KMS-11 (cell line): ENCODE measurements around the gene NPC1.

Source experiments
- H2AFZ ChIP-seq: fragments of 200-600 bp; sonication (generic); 2 replicates; pipeline ENCODE4 v1.6.1; 2016; ENCODE audit warnings: antibody characterized with exemption, mixed run types, low read depth
- H3K27ac ChIP-seq: fragments of 200-600 bp; sonication (generic); 2 replicates; pipeline ENCODE4 v1.6.1; 2016; ENCODE audit warnings: mild to moderate bottlenecking, mixed run types
- H3K27me3 ChIP-seq: fragments of 200-600 bp; sonication (generic); 2 replicates; pipeline ENCODE4 v1.6.1; 2017; ENCODE audit warnings: mild to moderate bottlenecking, low read depth, mixed run types, moderate library complexity; ENCODE audit not compliant: insufficient read depth
- H3K36me3 ChIP-seq: fragments of 200-600 bp; sonication (generic); 2 replicates; pipeline ENCODE4 v1.6.1; 2017; ENCODE audit warnings: mild to moderate bottlenecking, mixed run types; ENCODE audit not compliant: insufficient read depth
- H3K4me1 ChIP-seq: fragments of 200-600 bp; sonication (generic); 2 replicates; pipeline ENCODE4 v1.6.1; 2016; ENCODE audit warnings: mild to moderate bottlenecking, low read depth, mixed run types; ENCODE audit not compliant: poor library complexity, severe bottlenecking
- H3K4me2 ChIP-seq: fragments of 200-600 bp; sonication (generic); 2 replicates; pipeline ENCODE4 v1.7.0; 2016; ENCODE audit warnings: mild to moderate bottlenecking, mixed run types
- H3K4me3 ChIP-seq: fragments of 200-600 bp; sonication (generic); IDR thresholded peaks from 2 replicates; pipeline ENCODE4 v1.6.1; 2017; ENCODE audit warnings: low read depth, low read length, mixed read lengths; ENCODE audit not compliant: insufficient read depth
- H3K79me2 ChIP-seq: fragments of 200-600 bp; sonication (generic); 2 replicates; pipeline ENCODE4 v1.6.1; 2016; ENCODE audit warnings: low read depth, mixed run types; ENCODE audit not compliant: insufficient read depth
- H3K9ac ChIP-seq: fragments of 200-600 bp; sonication (generic); 2 replicates; pipeline ENCODE4 v1.6.1; 2016; ENCODE audit warnings: mild to moderate bottlenecking, mixed run types
- H4K20me1 ChIP-seq: fragments of 200-600 bp; sonication (generic); 2 replicates; pipeline ENCODE4 v1.6.1; 2016; ENCODE audit warnings: mild to moderate bottlenecking, mixed run types; ENCODE audit not compliant: insufficient read depth
- TF ChIP-seq, protein P1 (sequence below): fragments of 200-600 bp; sonication (generic); conservative IDR thresholded peaks from 2 replicates; pipeline ENCODE4 v1.6.1; 2017; ENCODE audit warnings: low read depth, mild to moderate bottlenecking, antibody characterized with exemption, low read length, moderate library complexity, mixed read lengths

NPC1 gene

GRCh38 chr18:23632615-23633014 is 46.3 kb upstream of the NPC1 start:
- TF ChIP-seq, protein P1, sequence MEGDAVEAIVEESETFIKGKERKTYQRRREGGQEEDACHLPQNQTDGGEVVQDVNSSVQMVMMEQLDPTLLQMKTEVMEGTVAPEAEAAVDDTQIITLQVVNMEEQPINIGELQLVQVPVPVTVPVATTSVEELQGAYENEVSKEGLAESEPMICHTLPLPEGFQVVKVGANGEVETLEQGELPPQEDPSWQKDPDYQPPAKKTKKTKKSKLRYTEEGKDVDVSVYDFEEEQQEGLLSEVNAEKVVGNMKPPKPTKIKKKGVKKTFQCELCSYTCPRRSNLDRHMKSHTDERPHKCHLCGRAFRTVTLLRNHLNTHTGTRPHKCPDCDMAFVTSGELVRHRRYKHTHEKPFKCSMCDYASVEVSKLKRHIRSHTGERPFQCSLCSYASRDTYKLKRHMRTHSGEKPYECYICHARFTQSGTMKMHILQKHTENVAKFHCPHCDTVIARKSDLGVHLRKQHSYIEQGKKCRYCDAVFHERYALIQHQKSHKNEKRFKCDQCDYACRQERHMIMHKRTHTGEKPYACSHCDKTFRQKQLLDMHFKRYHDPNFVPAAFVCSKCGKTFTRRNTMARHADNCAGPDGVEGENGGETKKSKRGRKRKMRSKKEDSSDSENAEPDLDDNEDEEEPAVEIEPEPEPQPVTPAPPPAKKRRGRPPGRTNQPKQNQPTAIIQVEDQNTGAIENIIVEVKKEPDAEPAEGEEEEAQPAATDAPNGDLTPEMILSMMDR: no peak
- H2AFZ ChIP-seq: no peak overlapping the region
- no peaks in the 10 kb centered on the region for H4K20me1 ChIP-seq
- no peak overlapping the region for H3K9ac ChIP-seq
- no peaks in the 10 kb centered on the region for H3K27me3 ChIP-seq
- H3K36me3 ChIP-seq: no peaks in the 10 kb centered on the region
- H3K4me1 ChIP-seq: peaks cover 47% of the 10 kb centered on the region
- no peak overlapping the region for H3K4me3 ChIP-seq
- H3K4me2 ChIP-seq: no peak overlapping the region
- H3K79me2 ChIP-seq: no peaks in the 10 kb centered on the region
- no peak overlapping the region for H3K27ac ChIP-seq

DNA sequence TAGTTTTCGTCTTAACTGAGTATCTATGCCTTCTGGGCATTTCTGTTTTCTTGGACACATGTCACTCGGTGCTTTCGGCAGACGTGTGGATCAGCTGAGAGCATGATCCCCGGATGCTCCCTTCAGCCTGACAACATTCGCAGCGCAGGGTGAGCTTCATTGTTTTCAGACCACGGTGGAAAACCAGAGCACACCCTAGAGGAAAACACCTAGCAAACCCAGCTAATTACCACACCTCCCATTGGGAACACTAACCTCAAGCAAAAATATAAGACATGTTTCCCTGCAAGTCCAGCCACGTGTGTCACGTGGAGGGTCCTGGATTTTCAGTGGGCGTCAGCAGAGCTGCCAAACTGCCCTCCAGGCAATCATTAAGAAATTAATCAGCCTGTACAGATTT is 45.4 kb upstream of the NPC1 start:
- Histone ChIP-seq H3K79me2 (no peaks in the 10 kb centered on the region), H3K4me1 (peaks cover 47% of the 10 kb centered on the region)

DNA sequence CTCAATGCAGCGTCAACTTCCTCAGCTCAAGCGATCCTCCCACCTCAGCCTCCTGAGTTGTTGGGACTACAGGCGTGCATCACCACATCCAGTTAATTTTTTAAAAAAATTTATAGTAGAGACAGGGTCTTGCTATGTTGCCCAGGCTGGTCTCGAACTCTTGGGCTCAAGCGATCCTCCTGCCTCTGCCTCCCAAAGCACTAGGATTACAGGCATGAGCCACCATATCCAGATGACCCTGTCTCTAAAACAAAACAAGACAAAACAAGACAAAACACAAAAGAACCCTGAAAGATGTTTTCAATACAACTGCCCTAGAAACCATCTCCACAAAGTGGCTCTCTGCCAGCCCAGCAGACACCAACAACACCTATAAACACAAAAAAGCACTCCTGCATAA is 45.0 kb upstream of the NPC1 start:
- Histone ChIP-seq H3K4me1 (peaks cover 43% of the 10 kb centered on the region), H3K4me3 (no peak overlapping the region), H2AFZ (no peak overlapping the region), H3K9ac (no peak overlapping the region), H3K4me2 (no peak overlapping the region), H3K27me3 (no peaks in the 10 kb centered on the region), H4K20me1 (no peaks in the 10 kb centered on the region), H3K79me2 (no peaks in the 10 kb centered on the region), H3K36me3 (no peaks in the 10 kb centered on the region), H3K27ac (no peak overlapping the region)
- TF ChIP-seq, protein P1: no peak

More for the DNA sequence above, 45.4 kb upstream of the NPC1 start:
- Histone ChIP-seq H2AFZ (no peak overlapping the region), H3K9ac (no peak overlapping the region), H3K36me3 (no peaks in the 10 kb centered on the region), H3K4me2 (no peak overlapping the region), H4K20me1 (no peaks in the 10 kb centered on the region), H3K27ac (no peak overlapping the region), H3K27me3 (no peaks in the 10 kb centered on the region), H3K4me3 (no peak overlapping the region)
- TF ChIP-seq, protein P1: no peak

- TF ChIP-seq, protein P1: no peak
- Histone ChIP-seq H3K27ac (peak overlapping the region; percentile 9; the same call in 1 of the 2 replicates), H3K27me3 (no peaks in the 10 kb centered on the region), H3K4me1 (peaks cover 25% of the 10 kb centered on the region), H3K4me3 (no peak overlapping the region), H4K20me1 (no peaks in the 10 kb centered on the region), H3K4me2 (no peak overlapping the region; the same call in 1 of the 2 replicates), H2AFZ (peak overlapping the region; percentile 4; the same call in 1 of the 2 replicates), H3K36me3 (no peaks in the 10 kb centered on the region), H3K79me2 (no peaks in the 10 kb centered on the region), H3K9ac (no peak overlapping the region)
These were observed 43.2 kb upstream of the NPC1 start for GRCh38 chr18:23629444-23629946.
